ENCODE measurements around the gene SGPP1.

The SGPP1 gene

GRCh38 chr14:63737582-63738006 is 9.7 kb upstream of the SGPP1 start:
- no peak for DNase-seq (ENCODE audit: extremely low read depth, insufficient read length)
- no peaks in the 10 kb centered on the region for H3K27me3 ChIP-seq (replicated peaks; ENCODE audit: control insufficient read depth, insufficient read depth, low read length)
- H3K36me3 ChIP-seq (ENCODE audit: control insufficient read depth, insufficient read depth, low read length) = no peaks in the 10 kb centered on the region
- H3K4me3 ChIP-seq (replicated peaks; ENCODE audit: low read depth, low read length) = no peak overlapping the region
- no peak for TF ChIP-seq CTCF (IDR thresholded peaks at IDR 0.05; ENCODE audit: insufficient read depth, low read length, poor library complexity, severe bottlenecking)

GRCh38 chr14:63735720-63736119 is 7.9 kb upstream of the SGPP1 start:
- TF ChIP-seq CTCF (IDR thresholded peaks at IDR 0.05; ENCODE audit: insufficient read depth, low read length, poor library complexity, severe bottlenecking) = no peak
- Histone ChIP-seq H3K36me3 (ENCODE audit: control insufficient read depth, insufficient read depth, low read length) (no peaks in the 10 kb centered on the region), H3K4me3 (replicated peaks; ENCODE audit: low read depth, low read length) (no peak overlapping the region), H3K27me3 (replicated peaks; ENCODE audit: control insufficient read depth, insufficient read depth, low read length) (no peaks in the 10 kb centered on the region)
- no peak for DNase-seq (ENCODE audit: extremely low read depth, insufficient read length)

GRCh38 chr14:63730659-63731058 is 2.8 kb upstream of the SGPP1 start:
- TF ChIP-seq CTCF (IDR thresholded peaks at IDR 0.05; ENCODE audit: insufficient read depth, low read length, poor library complexity, severe bottlenecking) = no peak
- no peak for DNase-seq (ENCODE audit: extremely low read depth, insufficient read length)
- H3K4me3 ChIP-seq (replicated peaks; ENCODE audit: low read depth, low read length) = no peak overlapping the region
- H3K27me3 ChIP-seq (replicated peaks; ENCODE audit: control insufficient read depth, insufficient read depth, low read length) = no peaks in the 10 kb centered on the region
- H3K36me3 ChIP-seq (ENCODE audit: control insufficient read depth, insufficient read depth, low read length) = no peaks in the 10 kb centered on the region

GRCh38 chr14:63727231-63727735 is 582 bp downstream of the SGPP1 start:
- no peaks in the 10 kb centered on the region for H3K36me3 ChIP-seq (ENCODE audit: control insufficient read depth, insufficient read depth, low read length)
- H3K4me3 ChIP-seq (replicated peaks; ENCODE audit: low read depth, low read length) = peak overlapping the region; percentile 94
- no peak for DNase-seq (ENCODE audit: extremely low read depth, insufficient read length)
- no peak for TF ChIP-seq CTCF (IDR thresholded peaks at IDR 0.05; ENCODE audit: insufficient read depth, low read length, poor library complexity, severe bottlenecking)
- no peaks in the 10 kb centered on the region for H3K27me3 ChIP-seq (replicated peaks; ENCODE audit: control insufficient read depth, insufficient read depth, low read length)

- Histone ChIP-seq H3K36me3 (ENCODE audit: control insufficient read depth, insufficient read depth, low read length) (no peaks in the 10 kb centered on the region), H3K27me3 (replicated peaks; ENCODE audit: control insufficient read depth, insufficient read depth, low read length) (no peaks in the 10 kb centered on the region), H3K4me3 (replicated peaks; ENCODE audit: low read depth, low read length) (peak overlapping the region; percentile 94)
- DNase-seq (ENCODE audit: extremely low read depth, insufficient read length) = no peak
- TF ChIP-seq CTCF (IDR thresholded peaks at IDR 0.05; ENCODE audit: insufficient read depth, low read length, poor library complexity, severe bottlenecking) = no peak
Observed at GRCh38 chr14:63726499-63726898, 1.4 kb downstream of the SGPP1 start.

Measured in GM06990 (cell line).